HG03159 (cell line): ENCODE results near the gene LRRC3.

Experiments used
- ATAC-seq: cut with Tn5 transposase; IDR thresholded peaks from one replicate; pipeline ENCODE4 v1.9.1; 2021; ENCODE audit warnings: mild to moderate bottlenecking, moderate library complexity; ENCODE audit not compliant: unreplicated experiment

LRRC3 gene

DNA sequence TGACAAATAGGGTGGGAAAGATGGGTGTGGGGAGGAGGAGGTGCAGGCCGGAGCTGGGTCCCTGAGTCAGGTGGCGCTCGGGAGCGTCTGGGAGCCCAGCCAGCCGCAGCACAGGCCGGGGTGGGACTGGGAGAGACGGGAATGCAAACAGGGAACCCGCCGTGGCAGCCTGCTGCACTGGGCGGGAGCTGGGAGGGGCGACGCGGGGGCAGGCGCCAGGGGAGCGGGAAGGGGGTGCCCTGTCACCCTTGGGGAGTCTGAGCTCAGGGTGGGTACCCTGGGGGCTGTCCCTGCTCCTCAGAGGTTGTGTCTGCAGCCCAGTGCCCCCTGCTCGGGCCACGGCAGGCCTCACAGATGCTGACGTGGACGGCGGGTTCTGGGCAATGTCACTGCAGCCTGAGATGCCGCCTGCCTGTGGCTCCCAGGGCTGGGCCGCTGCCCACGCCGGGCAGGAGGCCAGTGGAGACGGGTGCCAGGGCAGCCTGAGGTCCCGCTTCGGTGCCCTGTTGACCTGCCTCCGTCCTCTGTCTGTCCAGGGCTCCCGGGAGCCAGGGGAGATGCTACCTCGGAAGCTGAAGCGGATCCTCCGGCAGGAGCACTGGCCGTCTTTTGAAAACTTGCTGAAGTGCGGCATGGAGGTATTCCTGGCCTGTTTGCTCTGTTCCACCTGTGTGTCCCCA lies 16.6 kb upstream of the LRRC3 start:
- ATAC-seq, result no peak

DNA sequence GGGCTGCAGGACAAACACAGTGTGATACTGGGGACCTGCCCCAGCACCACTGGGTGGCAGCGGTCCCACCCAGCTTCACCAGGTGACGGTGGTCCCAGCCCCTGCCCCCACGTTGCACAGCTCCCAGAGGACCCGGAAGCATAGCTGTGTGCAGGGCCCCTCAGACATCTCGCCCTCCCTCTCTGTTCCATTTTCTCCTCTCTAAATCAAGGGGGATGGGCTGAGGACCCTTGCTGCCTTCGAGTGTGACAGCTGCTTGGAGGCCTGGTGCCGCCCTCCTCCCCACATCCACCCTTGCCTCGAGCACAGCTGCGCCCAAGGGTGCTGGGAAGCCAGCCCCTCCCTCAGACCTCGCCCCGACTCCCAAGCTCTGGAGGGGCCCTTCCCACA lies 16.1 kb upstream of the LRRC3 start:
- ATAC-seq, result no peak

DNA sequence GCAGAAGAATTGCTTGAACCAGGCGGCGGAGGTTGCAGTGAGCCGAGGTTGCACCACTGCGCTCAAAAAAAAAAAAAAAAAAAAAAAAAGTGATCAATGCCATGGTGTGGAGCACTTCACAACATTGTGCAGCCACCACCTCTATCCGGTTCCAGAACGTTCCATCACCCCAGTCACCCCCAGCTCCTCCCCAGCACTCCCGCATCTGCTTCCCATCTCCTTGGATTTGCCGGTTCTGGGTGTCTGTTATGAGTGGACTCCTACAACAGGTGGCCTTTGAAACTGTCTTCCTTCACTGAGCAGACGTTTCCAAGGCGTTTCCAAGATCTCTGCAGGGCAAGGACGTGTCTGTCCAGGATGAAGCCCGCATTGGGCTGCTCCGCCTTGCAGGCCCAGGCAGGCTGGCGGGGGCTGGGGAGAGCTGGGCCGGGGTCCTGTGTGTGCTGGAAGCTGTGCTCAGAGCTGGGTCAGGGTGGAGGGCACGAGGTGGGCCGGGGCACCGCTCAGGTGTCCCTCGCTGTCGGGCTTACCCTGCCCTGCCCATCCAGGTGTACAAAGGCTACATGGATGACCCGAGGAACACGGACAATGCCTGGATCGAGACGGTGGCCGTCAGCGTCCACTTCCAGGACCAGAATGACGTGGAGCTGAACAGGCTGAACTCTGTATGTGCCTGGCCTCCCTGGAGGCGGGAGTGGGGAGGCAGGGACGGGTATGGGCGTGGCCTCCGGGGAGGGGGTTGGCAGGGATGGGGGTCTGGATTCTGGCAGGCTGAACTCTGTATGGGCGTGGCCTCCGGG lies 14.9 kb upstream of the LRRC3 start:
- ATAC-seq, result no peak

DNA sequence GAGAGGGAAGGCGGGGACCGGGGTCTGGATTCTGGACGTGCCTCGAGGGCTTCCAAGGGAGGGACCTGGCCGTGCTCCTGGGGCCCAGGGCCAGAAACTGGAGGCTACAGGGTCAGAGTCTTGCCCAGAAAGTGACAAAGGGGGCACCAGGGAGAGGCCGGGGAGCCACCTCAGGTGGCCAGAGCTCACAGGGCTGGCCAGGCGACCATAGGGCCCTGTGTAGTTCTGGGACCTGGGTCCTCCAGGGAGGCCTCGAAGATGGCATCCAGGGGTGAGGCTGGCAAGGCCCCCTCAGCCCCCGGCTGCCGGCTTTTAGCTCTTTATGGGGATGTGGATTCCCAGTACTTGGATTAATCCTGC lies 14.3 kb upstream of the LRRC3 start:
- no peak for ATAC-seq

DNA sequence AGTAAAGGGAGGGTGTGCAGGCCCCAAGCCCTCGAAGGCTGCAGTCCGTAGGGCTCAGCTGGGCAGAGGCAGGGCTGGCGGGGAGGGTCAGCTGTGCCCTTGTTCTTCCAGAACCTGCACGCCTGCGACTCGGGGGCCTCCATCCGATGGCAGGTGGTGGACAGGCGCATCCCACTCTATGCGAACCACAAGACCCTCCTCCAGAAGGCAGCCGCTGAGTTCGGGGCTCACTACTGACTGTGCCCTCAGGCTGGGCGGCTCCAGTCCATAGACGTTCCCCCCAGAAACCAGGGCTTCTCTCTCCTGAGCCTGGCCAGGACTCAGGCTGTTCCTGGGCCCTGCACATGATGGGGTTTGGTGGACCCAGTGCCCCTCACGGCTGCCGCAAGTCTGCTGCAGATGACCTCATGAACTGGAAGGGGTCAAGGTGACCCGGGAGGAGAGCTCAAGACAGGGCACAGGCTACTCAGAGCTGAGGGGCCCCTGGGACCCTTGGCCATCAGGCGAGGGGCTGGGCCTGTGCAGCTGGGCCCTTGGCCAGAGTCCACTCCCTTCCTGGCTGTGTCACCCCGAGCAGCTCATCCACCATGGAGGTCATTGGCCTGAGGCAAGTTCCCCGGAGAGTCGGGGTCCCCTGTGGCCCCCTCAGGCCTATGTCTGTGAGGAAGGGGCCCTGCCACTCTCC lies 13.6 kb upstream of the LRRC3 start:
- ATAC-seq, result no peak

DNA sequence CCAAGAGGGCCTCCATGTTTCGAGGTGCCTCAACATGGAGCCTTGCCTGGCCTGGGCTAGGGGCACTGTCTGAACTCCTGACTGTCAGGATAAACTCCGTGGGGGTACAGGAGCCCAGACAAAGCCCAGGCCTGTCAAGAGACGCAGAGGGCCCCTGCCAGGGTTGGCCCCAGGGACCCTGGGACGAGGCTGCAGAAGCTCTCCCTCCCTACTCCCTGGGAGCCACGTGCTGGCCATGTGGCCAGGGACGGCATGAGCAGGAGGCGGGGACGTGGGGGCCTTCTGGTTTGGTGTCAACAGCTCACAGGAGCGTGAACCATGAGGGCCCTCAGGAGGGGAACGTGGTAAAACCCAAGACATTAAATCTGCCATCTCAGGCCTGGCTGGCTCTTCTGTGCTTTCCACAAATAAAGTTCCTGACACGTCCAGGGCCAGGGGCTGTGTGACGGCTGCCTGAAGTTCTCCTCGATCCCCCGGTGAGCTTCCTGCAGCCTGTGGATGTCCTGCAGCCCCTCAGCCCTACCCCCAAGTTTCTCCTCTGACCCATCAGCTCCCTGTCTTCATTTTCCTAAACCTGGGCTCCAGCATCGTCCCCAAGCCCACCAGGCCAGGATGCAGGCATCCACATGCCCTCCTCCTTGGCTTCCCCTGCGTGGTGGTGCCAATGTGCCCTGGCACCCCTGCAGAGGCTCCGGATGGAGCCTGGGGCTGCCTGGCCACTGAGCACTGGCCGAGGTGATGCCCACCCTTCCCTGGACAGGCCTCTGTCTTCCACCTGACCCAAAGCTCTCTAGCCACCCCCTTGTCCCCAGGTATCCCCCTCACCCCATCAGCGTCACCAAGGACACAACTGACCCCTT lies 12.8 kb upstream of the LRRC3 start:
- ATAC-seq, result no peak

DNA sequence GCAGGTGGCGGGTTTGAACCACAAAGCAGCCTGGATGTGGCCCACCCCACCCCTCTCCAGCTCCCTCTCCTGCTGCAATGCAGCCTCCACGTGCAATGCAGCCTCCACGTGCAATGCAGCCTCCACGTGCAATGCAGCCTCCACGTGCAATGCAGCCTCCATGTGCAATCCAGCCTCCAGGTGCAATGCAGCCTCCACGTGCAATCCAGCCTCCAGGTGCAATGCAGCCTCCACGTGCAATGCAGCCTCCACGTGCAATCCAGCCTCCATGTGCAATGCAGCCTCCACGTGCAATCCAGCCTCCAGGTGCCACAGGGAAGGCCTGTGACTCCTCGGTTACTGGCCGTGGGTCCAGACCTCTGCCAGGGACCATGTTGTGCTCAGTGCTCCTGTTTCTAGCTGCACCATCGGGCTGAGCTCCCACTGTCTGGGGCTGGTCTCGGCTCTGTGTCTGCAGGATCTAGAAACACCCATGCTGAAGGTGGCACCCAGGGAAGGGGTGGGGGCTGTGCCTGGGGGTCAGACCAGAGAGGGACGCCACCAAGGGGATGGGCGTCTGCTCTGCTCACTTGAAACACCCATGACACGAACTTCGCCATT lies 11.9 kb upstream of the LRRC3 start:
- ATAC-seq, result no peak

DNA sequence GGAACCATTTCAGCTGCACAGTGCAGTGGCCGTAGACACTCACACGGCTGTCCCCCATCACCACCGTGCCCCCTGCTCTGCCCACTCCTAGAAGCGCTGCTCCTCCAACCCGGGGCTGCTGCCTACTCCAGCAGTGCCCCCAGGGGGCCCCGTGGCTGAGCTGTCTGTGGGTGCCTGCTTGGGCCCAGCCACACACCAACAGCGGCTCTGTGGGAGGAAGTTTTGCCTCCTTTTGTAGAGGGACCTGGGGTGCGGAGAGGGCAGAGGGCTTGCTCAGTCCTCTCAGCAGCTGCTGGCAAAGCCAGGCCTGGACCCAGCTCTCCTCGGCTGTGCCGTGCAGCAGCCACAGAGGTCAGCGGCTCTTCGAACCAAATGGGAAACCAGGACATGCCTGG lies 11.4 kb upstream of the LRRC3 start:
- no peak for ATAC-seq

DNA sequence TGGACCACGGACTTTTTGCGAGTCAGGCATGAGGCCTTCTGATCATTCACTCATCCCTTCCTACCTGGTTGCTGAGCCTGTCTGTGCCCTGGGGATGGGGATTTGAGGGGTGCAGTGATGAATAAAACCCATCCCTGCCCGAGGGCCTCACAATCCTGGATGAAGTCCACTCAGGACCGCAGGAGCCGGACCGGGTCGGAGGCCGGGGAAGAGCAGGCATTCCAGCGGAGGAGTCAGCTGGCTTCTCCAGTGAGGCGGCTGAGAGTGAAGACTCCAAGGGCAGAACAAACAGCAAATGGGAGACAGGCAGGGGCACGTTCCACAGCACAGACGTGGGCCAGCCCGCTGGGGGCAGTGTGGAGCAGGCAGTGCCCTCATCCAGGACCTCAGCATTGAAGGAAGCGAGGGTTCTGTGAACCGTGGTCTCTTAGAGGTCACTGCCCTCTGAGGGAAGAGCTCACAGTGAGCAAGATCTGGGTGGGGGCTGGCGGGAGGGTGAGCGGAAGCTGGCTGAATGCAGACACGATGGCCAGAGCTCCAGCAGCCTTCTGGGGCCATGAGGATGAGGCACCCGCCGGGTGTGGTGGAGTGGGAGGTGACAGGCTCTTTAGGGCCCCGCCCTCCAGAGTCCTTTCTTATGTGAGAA lies 10.9 kb upstream of the LRRC3 start:
- ATAC-seq, result no peak

DNA sequence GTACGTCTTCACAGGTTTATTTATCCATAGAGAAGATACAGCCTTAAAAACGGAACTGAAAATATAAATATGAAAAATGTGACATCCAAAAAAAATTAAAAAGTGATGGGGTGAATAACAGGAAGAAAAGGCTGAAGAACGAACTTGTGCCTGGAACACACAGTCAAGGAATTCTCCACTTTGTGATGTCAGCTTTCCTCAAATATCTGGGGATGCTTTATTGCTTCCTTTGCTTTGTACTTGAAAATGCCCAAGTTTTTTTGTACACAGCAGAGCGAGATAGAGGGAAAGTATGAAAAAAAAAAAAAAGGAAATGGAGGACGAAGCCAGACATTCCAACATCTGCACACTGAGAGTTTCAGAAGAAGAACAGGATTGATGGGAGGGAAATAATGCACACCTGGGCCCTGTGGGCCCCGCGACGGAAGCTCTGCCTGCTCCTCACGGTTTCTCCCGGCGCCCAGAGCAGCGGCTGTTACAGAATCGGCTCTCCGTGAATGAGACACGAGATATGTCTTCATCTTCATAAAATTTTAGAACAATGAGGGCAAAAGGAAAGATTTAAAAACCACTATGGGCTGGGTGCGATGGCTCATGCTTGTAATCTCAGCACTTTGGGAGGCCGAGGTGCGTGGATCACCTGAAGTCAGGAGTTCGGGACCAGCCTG lies 10.0 kb upstream of the LRRC3 start:
- ATAC-seq, result no peak

DNA sequence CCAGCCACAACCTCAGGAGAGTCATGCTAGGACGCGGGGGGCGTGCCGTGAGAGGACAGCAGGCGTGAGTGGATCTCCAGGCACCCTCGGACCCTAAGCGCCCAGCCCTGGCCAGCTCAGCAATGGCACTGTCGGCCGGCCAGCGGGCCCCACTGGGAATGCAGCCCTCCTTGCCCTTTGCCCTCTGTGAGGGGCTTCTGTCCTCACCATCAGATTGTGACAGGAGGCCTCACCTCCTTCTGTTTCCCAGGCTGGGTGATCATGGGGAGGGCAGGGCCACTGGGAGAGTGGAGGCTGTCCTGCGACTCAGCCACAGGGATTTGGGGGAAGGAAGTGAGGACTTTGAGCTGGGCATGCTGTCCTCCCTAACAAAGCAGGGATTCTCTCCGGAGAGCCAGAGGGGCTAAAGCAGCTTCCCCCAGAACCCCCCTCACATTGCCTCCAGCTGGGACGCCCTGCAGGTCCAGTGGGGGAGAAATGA lies 6.6 kb upstream of the LRRC3 start:
- no peak for ATAC-seq

DNA sequence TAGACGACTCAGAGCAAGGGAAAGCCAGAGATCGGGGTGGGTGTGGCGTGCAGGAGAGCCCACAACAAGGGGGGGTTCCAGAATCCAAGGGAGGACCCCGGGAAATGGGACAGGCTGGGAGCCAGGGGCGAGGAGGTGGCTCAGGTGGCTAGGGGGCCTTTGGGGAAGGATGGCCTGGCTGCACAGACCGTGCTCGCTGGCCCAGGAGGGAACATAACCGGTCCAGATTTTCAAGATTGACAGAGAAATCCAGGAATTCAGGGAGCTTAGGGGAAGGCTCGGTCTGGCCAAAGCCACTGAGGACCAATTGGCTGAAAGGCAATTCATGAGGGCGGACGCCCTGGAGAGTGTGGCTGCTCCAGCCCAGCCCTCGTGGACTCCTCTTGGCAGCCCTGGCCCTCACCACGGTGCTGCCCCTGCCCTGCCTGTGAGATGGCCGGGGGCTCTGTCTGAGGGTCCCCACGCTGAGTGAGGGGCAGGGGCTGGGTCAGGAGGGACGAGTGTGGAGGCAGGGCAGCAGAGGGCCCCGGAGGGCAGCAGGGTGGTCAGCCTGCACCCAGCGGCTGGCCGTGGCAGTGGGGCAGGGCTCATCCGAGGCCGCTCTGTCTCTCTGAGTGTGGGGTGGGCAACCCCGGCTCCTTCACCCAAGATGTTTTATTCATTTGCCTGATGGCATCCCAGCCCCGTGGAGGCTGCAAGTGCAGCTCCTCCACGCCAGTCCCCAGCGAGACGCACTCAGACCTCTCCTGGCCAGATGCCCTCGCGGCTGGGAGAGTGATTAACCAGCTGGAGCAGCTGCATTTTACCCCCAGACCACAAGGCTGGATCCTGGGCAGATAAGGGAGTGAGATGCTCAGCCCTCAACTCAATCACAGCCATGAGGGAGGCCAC lies 5.6 kb upstream of the LRRC3 start:
- ATAC-seq, result no peak

DNA sequence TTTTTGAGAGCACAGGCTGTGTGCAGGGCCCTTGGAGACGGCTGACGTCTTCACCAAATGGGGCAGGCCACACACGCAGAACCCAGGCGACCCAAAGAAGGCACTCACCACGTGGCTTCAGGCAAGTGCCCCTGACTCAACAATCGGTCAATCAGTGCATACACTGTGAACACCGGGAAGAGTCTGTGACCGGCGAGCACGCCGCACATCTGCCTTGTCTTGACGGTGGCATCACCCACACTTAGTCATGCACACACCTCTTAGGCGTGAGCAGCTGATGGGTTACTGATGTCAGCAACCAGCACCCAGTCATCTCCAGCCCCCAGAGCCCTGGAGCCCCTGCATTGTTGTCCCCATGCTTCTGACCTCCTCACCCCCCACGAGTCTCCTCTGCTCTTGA lies 4.9 kb upstream of the LRRC3 start:
- no peak for ATAC-seq

DNA sequence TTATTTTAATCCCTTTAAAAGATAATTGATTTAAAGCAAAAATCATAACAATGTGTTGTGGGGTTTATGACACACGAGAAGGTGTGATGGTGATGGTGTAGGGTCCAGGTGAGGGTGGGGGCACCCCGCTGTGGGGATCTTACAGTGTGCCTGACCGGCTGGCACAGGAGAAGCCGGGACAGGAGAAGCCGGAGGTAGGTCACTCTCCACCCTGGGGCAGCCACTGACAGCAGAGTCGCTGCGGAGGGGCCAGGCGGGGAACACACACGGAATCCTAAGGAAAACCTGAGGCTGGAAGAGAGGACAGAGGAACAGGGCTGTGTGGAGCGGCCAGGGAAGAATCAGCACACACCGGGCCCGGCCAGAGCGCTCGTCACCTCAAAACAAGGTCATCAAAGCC lies 4.3 kb upstream of the LRRC3 start:
- no peak for ATAC-seq

DNA sequence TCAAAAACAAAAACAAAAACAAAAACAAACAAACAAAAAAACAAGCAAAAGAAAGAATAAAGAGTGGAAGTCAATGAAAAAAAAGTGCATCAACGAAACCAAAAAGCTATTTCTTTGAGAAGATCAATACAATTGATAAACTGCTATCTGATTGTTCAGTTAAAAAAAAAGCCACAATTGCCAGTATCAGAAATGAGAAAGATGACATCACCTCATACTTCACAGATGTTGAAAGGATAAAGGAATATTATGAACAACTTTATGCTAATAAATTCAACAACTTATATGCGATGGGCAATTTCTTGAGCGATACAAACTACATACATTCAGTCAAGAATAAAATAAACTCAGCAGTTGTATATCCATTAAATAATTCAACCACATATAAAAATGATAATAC lies 2.2 kb upstream of the LRRC3 start:
- ATAC-seq, result no peak

DNA sequence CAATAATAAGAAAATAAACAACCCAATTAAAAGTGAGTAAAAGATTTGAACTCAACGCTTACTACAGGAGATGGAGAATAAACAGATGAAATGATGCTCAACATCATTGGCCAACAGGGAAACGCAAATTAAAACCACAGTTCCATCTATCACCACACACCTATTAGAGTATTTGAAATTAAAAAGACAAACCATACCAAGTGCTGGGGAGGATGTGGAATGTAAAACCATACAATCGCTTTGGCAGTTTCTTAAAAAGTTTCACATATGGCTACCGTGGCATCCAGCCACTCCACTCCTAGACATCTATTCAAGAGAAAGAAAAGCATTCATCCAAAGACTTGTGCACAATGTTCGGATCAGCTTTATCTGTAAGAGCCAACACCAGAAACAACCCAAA lies 1.3 kb upstream of the LRRC3 start:
- ATAC-seq, result no peak

DNA sequence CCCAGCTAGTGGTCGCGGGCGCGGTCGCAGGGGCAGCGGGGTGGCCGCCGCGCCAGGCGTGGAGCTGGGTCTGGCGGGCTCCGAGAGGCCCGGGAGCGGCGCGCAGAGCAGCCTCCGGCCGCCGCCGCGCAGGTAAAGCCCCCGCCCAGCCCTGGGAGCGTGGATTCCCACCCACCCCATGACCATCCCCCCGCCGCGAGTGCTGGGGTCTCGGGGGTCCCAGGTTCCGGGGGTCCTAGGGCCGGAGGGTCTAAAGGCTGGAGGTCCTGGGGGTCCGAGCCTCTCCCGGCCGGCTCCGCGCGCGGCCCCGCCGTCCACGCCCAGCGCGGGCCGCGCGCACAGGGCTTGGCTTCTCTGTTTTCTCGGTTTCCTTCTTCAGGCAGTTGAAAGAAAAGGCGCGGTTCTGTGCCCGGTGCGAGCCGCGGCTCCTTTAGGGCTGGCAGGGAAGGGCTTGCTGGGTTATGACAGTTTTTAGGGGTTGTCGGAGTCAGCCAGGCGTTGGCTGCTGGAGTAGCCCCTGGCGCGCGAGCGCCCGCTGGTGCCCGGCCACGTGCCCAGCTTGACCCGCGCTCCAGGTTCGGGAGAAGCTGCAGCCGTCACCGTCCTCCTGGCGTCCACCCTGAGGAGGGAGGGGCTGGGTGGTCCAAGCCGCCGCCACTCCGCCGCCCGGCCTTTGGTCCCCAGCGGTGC lies 359 bp downstream of the LRRC3 start:
- no peak for ATAC-seq
